Astrocyte (in vitro differentiated cells and primary cell): Measurements from ENCODE around the gene CCDC66. TPM values are rescaled to one million over a fixed set of nuclear protein-coding genes. Genes with fewer than 3 reads are reported as not detected.

Experiments used
- DNase-seq: peaks from one replicate; pipeline ENCODE4 v3.0.0-alpha.2; 2010; ENCODE audit warnings: low read depth
- FAIRE-seq: peaks from 2 replicates; lab custom pipeline; 2011; peaks lifted over from hg19 to GRCh38; lab: Jason Lieb, UNC
- H2AFZ ChIP-seq: 2 replicates; pipeline ENCODE4 v1.6.0; 2012; ENCODE audit warnings: low read depth, low read length, inconsistent platforms
- H3K27ac ChIP-seq: 2 replicates; pipeline ENCODE4 v1.5.1; 2011; ENCODE audit warnings: low read depth, low read length, inconsistent platforms
- H3K27me3 ChIP-seq: 2 replicates; pipeline ENCODE4 v1.6.0; 2011; ENCODE audit warnings: low read length, inconsistent platforms; ENCODE audit not compliant: insufficient read depth
- H3K36me3 ChIP-seq: 2 replicates; pipeline ENCODE4 v1.5.1; 2011; ENCODE audit warnings: low read length, inconsistent platforms; ENCODE audit not compliant: insufficient read depth
- H3K4me1 ChIP-seq: 2 replicates; pipeline ENCODE4 v1.5.1; 2011; ENCODE audit warnings: low read length, inconsistent platforms; ENCODE audit not compliant: insufficient read depth
- H3K4me2 ChIP-seq: 2 replicates; pipeline ENCODE4 v1.6.0; 2012; ENCODE audit warnings: low read length, inconsistent platforms
- H3K4me3 ChIP-seq: 2 replicates; pipeline ENCODE4 v1.5.1; 2011; ENCODE audit warnings: low read depth, mild to moderate bottlenecking, low read length, inconsistent platforms; ENCODE audit not compliant: insufficient read depth
- H3K79me2 ChIP-seq: 2 replicates; pipeline ENCODE4 v1.6.0; 2012; ENCODE audit warnings: mild to moderate bottlenecking, low read length, inconsistent platforms; ENCODE audit not compliant: insufficient read depth
- H3K9ac ChIP-seq: 2 replicates; pipeline ENCODE4 v1.6.0; 2012; ENCODE audit warnings: mild to moderate bottlenecking, low read length, inconsistent platforms
- H3K9me3 ChIP-seq: 2 replicates; pipeline ENCODE4 v1.5.1; 2012; ENCODE audit warnings: low read depth, mild to moderate bottlenecking, low read length, inconsistent platforms; ENCODE audit not compliant: insufficient read depth
- H4K20me1 ChIP-seq: 2 replicates; pipeline ENCODE4 v1.6.0; 2012; ENCODE audit warnings: low read length, inconsistent platforms; ENCODE audit not compliant: insufficient read depth
- H3K27ac Mint-ChIP-seq: one replicate; pipeline ENCODE4 v1.8.0; 2021; ENCODE audit warnings: mild to moderate bottlenecking, mixed read lengths; ENCODE audit not compliant: unreplicated experiment
- H3K27me3 Mint-ChIP-seq: one replicate; pipeline ENCODE4 v1.8.0; 2021; ENCODE audit warnings: low read depth, mixed read lengths; ENCODE audit not compliant: unreplicated experiment
- H3K36me3 Mint-ChIP-seq: one replicate; pipeline ENCODE4 v1.8.0; 2021; ENCODE audit warnings: low read depth, mixed read lengths; ENCODE audit not compliant: unreplicated experiment
- H3K4me1 Mint-ChIP-seq: one replicate; pipeline ENCODE4 v1.8.0; 2021; ENCODE audit warnings: low read depth, mixed read lengths; ENCODE audit not compliant: unreplicated experiment
- H3K4me3 Mint-ChIP-seq: one replicate; pipeline ENCODE4 v1.8.0; 2021; ENCODE audit warnings: mild to moderate bottlenecking, moderate library complexity, mixed read lengths; ENCODE audit not compliant: unreplicated experiment
- H3K9me3 Mint-ChIP-seq: one replicate; pipeline ENCODE4 v1.8.0; 2021; ENCODE audit warnings: mild to moderate bottlenecking, mixed read lengths; ENCODE audit not compliant: unreplicated experiment
- CTCF ChIP-seq: IDR thresholded peaks from 2 replicates; pipeline ENCODE4 v1.5.1; 2011; ENCODE audit warnings: low read depth, mild to moderate bottlenecking, inconsistent platforms, low read length, moderate library complexity; ENCODE audit not compliant: insufficient read depth
- EZH2 ChIP-seq: IDR thresholded peaks from 2 replicates; pipeline ENCODE4 v1.6.1; 2012; ENCODE audit warnings: mild to moderate bottlenecking, low read length, inconsistent platforms; ENCODE audit not compliant: insufficient read depth
- total RNA-seq: library from RNA; stranded (reverse); gene quantifications from 2 replicates; pipeline ENCODE4 v1.2.1, GENCODE V29; 2021

CCDC66 gene
- total RNA-seq, 1 donor from 2014 or later: 11.2 TPM

- Mint-ChIP-seq H3K4me3 (no peak overlapping the region), H3K27ac (no peak overlapping the region), H3K36me3 (peaks cover 15% of the 10 kb centered on the region), H3K4me1 (peaks cover 17% of the 10 kb centered on the region), H3K9me3 (no peaks in the 10 kb centered on the region), H3K27me3 (no peaks in the 10 kb centered on the region)
- FAIRE-seq: no peak
- Histone ChIP-seq H4K20me1 (no peaks in the 10 kb centered on the region), H3K9ac (no peak overlapping the region), H3K4me1 (no peaks in the 10 kb centered on the region), H3K36me3 (peaks cover 22% of the 10 kb centered on the region), H3K9me3 (no peaks in the 10 kb centered on the region), H3K4me3 (no peak overlapping the region), H2AFZ (no peak overlapping the region), H3K79me2 (no peaks in the 10 kb centered on the region), H3K4me2 (no peak overlapping the region), H3K27me3 (no peaks in the 10 kb centered on the region), H3K27ac (no peak overlapping the region)
- DNase-seq: no peak
- TF ChIP-seq EZH2 (no peak), CTCF (no peak)
These were observed 72.1 kb downstream of the CCDC66 start for GRCh38 chr3:56629047-56629446.

- Histone ChIP-seq H3K27ac (no peak overlapping the region), H4K20me1 (no peaks in the 10 kb centered on the region), H3K4me3 (no peak overlapping the region), H3K4me1 (no peaks in the 10 kb centered on the region), H3K9ac (no peak overlapping the region), H3K9me3 (no peaks in the 10 kb centered on the region), H3K4me2 (no peak overlapping the region), H3K27me3 (no peaks in the 10 kb centered on the region), H3K36me3 (peaks cover 19% of the 10 kb centered on the region), H3K79me2 (no peaks in the 10 kb centered on the region), H2AFZ (no peak overlapping the region)
- H3K4me3 Mint-ChIP-seq: no peak overlapping the region
- H3K27me3 Mint-ChIP-seq: no peaks in the 10 kb centered on the region
- no peaks in the 10 kb centered on the region for H3K9me3 Mint-ChIP-seq
- TF ChIP-seq CTCF: no peak
- TF ChIP-seq EZH2: no peak
- H3K4me1 Mint-ChIP-seq: peaks cover 17% of the 10 kb centered on the region
- H3K36me3 Mint-ChIP-seq: peaks cover 15% of the 10 kb centered on the region
- FAIRE-seq: peak; percentile 29
- no peak overlapping the region for H3K27ac Mint-ChIP-seq
- DNase-seq: no peak
These were observed 72.5 kb downstream of the CCDC66 start for GRCh38 chr3:56629451-56629850.

GRCh38 chr3:56630966-56631365 is 74.0 kb downstream of the CCDC66 start:
- peak; percentile 9 for DNase-seq
- no peaks in the 10 kb centered on the region for H4K20me1 ChIP-seq
- no peak overlapping the region for H3K4me3 ChIP-seq
- TF ChIP-seq CTCF: no peak
- no peak for TF ChIP-seq EZH2
- no peak overlapping the region for H3K4me2 ChIP-seq
- H3K27me3 ChIP-seq: no peaks in the 10 kb centered on the region
- Mint-ChIP-seq H3K27me3 (no peaks in the 10 kb centered on the region), H3K36me3 (peaks cover 15% of the 10 kb centered on the region), H3K27ac (peak overlapping the region; percentile 18), H3K4me3 (no peak overlapping the region), H3K9me3 (no peaks in the 10 kb centered on the region), H3K4me1 (peaks cover 11% of the 10 kb centered on the region)
- H3K27ac ChIP-seq: no peak overlapping the region
- no peak overlapping the region for H2AFZ ChIP-seq
- H3K36me3 ChIP-seq: peaks cover 19% of the 10 kb centered on the region
- no peaks in the 10 kb centered on the region for H3K9me3 ChIP-seq
- H3K9ac ChIP-seq: no peak overlapping the region
- H3K79me2 ChIP-seq: no peaks in the 10 kb centered on the region
- no peak for FAIRE-seq
- no peaks in the 10 kb centered on the region for H3K4me1 ChIP-seq
